GM18867 (cell line): ENCODE results near the gene CYP26B1.
A peak's percentile ranks its signal among the peaks of the same experiment; 100 is the strongest.

Experiments used
- ATAC-seq: cut with Tn5 transposase; IDR thresholded peaks from one replicate; pipeline ENCODE4 v1.9.1; 2021; ENCODE audit warnings: mild to moderate bottlenecking, moderate library complexity; ENCODE audit not compliant: unreplicated experiment

Gene CYP26B1

DNA sequence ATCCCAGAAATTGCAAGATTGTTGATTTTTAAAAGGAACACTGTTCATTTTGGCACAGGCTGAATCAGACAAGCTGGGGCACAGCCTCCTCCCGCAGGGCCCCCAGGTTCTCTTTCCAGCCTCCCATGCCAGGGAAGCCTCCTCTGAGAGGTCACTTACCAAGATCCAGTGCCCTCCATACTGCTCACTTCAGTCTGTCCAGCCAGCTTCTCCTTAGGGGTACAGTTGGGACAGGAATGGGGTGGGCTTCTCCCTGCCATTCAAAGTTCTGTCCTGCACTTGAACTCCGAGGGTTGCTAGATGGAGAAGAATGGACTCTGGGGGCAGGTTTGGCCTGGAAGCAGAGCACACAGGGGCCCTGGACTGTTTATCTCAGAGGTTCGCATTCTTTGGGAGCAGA lies 7.5 kb upstream of the CYP26B1 start:
- ATAC-seq = no peak

DNA sequence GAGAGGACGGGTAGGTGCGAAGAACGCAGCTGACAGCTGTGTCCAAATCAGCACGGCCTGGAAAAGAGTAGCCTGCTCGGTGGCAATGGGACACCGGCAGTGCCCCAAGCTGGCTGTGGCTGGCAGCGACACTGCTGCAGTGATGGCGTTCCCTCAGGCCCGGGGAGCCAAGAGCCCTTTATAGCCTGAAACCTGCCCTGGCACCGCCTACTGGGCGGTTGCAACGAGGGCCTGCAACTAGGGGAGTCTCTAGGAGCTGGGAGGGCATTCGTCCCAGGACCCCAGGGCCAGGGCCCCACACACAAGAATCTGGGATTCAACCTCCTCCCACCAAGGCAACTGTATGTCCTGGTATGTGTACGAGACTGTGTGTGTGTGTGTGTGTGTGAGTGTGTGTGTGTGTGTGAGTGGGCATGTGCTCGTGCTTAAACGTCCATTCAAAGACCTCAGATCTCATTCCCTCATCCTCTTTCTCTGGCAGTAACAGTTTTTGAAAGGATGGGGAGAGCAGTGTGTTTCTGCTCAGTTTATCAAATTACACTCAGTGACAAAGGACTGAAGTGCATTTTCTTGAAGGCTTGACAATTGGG lies 6.8 kb upstream of the CYP26B1 start:
- ATAC-seq = no peak

DNA sequence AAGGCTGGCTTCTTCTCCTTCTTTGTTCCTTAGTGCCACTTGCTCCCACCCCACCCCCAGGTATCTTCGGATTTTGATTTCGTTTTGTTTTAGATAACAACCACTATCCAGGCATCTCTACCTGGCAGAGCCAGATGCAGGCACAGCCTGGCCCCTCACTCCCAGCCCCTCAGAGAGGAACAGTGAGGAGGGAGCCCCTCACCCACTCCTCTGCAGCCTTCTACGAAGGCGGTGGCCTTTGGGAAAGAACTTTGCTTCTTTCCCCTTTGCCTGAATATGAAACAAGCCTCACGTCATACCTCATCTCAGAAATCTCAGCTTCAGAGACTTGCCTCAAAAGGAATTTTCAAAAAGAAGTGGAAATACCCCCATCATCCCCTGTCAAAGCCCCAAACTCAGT lies 6.3 kb upstream of the CYP26B1 start:
- ATAC-seq = no peak

DNA sequence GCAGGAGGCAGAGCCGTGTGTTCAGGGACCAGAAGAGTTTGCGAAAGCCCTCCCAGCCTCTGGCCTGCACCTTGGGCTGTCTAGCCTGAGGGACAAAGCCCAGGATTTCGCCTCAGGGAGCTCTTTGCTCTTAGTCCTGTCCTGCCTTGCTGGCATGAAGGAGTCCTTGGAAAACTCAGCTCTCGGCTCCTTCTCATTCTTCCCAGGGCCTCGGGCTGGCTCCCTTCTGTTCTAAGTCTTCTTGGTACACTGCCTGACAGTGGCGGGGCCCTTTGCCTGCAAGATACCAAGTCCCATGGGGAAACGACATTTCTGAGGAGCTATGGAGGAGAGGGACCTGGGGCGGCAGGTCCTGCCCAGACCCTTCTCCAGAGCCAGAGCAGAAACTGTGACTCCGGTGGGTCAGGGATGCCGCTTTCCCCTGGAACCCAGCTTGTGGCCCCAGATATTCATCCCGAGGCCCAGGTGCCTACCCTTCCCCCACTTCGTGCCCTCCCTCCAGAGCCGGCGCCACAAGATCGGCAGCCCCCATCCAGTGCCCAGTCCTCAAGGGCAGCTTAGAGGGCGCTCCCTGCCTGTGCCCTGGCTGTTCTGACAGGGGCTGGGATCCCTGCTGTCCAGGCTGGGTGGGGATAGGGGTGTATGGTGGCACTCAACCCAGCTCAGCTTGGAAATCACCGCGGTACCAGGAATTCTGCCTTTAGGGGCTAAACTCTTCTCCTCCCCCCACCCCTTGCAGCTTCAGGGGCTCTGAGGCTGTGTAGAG lies 5.5 kb upstream of the CYP26B1 start:
- ATAC-seq = no peak

DNA sequence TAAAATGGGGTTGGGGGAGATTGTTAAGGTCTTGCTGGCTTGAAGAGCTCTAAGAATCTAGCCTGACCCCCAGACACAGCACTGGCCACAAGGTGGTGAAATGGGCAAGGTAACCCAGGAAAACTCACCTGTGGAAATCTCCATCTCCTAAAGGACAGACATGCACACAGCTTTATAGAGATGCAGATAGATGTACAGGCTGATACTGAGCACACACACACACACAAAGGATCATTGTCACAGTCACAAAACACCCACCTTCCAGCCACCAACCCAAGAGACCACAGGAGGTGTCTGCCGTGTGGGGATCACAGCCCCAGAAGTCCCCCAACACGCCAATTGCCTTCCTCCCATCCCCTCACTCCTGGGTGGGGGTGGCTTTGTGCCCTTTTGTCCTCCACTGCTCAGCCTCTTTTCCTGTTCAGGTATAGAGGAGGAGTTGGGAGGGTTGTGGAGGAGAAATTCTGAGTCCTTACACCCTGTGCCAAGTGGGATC lies 3.2 kb upstream of the CYP26B1 start:
- ATAC-seq = no peak

DNA sequence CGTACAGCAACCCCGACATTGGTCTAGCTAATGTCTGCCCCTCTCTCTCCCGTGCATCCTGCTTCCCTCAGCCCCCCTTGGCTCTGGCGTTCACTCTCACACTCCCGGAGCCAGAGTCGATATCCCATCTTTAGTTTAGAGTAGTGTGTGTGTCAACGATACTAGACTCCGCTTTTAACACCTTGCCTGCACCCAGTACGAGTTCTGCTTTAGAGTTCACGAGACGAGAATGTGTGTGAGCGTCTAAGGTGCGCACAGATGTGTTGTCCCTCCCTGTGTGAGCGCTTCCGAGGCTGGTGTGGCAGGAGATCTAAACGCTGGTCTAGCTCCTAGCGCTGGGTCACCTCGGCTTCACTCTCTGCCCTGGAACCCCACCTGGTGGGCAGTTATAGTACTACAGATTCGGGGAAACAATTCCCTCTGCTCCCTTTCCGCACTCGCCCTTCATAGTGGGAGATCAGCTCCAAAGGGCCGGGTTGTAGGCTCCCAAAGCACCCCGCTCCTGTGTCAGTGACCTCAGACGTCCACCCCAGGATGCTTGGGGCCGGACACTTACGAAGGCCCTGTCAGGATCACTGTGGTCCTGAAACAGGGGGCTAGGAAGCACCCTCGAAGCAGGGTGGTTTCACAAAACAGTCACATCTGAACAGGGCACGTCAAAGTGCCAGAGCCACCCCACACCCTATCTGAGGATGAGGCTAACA lies 2.6 kb upstream of the CYP26B1 start:
- peak; percentile 89 for ATAC-seq

DNA sequence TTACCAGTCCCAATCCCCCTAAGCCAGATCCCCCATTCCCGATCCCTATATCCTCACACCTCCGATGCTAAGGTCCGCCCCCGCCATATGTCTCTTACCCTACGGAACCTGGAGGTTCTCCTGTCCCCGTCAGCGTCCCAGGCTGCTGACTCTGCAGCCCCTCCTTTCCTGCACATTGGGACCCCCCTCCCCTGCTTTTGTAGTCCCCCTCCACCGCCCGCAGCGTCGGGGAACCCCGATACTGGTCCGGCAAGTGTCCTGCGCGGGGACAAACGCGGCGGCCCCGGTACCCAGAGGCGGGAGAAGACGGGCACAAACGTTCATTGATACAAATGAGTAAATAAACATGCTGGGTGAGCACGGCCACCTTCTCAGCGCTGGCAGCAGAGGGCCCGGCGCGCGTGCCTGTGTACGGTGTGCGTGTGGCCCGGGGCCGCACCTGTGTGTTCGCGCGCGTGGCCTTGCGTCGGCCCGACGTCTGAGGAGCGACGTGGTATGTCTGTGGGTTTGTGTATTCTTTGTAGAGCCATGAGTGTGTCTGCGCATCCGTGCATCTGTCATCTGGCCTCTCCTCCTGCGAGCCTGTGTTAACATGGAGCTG lies 2.0 kb upstream of the CYP26B1 start:
- ATAC-seq = no peak

DNA sequence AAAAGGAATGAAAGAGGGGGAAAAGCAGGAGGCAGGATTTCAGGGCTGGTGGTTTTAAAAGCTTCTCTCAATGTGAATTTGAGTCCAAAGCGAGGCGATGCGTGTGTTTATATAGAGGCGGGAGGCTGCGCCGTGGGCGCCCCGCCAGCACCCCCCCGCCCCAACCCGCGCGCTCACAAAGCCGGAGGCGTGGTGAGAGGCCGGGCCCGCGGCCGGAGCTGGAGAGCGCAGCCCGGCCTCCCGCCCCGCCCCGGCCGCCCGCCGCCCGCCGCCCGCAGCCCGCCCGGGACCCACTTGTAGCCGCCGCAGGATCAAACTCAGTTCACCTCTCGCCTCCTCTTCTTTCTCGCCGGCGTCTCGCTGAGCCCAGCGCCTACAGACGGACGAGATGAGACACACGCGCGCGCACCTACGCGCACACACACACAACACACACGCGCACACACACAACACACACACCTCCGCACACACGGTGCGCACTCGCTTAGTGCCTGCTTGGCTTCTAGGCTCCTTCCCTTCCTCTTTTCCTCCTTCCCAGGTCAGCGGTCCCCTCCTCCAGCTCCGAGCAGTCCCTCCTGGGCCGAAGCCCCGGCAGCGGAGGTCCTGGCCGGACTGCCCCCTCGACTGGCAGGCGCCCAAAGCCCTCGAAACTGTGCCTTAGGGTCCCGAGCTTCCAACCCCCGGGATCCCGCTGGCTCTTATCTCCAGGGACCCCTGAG lies 1.3 kb upstream of the CYP26B1 start:
- no peak for ATAC-seq

DNA sequence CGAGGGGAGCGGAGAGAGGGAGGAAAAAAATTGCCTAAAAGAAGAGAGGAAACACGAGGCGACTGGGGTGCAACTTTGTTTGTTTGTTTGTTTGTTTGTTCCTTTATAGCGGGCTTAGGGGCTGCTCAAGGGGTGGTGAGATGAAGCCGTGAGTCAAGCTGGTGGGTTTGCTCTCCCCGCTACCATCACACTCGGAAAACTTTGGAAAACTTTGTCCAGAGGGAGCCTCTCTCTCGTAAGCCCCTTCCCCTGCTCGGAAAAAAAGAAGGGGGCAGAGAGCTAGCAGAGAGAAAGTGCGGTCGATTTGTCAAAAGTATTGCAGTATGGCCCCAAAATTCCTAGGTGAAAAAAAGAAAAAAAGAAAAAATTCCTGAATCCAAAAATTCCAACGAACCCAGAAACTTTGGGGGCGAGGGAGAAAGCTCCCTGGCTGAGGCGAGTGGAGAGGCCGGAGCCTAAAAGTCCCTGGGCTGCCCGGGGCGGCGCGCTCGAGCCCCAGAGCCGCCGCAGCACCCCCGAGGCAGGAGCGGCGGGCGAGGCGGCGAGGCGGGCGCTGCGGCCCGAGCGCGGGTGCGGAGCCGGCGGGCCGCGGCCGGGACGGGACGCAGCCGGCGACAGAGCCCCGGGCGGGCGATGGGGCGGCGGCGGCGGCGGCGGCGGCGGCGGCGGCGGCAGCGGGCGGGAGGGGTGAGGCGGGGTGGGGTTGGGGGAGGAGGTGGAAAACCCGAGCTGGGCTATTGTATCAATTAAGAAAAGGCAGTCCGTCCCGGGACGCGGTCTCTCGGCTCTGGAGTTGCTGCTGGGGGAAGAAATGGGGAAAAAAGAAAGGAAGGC lies 558 bp upstream of the CYP26B1 start:
- no peak for ATAC-seq

DNA sequence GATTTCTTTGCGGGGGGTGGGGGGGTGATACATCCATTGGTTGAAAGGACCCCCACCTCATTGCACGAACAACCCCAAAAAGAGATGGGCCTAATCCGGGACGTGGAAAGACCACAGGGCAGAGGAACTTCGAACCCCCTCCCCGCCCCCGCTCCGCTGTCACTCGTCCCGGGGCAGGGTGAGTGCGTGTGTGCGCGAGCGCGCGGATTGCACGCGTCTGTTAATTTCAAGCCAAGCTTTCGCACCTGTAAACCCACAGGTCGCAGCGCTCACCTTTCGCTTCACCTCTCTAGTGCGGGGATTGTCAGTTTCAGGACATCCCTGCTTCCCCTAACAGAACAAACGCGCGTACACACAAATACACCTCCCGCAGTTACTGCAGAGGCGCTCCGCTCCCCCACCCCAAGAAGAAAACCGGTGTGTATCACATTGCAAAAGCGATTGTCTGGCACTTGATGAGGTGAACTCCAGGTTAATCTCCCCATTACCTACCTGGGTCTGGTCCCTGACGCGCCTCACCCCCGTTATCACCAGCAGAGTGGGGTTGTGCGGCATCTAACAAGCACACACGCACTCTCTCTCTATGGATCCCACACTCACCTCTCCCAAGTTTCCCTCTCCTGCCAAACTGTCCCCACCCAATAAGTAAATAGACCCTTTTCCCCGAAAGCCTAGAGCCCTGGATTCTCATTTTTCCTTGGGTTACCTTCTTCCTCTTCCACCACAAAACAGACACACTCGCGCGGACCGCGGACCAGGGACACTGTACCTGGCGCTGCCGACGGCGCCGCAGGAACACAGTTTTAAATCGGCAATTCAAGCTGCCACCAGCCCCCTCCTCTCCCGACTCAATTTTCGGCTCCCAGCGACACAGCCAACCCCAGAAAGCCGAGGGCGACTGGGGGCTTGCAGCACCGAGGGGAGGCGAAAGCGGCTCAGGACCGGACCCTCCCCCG lies 1.0 kb downstream of the CYP26B1 start:
- no peak for ATAC-seq

DNA sequence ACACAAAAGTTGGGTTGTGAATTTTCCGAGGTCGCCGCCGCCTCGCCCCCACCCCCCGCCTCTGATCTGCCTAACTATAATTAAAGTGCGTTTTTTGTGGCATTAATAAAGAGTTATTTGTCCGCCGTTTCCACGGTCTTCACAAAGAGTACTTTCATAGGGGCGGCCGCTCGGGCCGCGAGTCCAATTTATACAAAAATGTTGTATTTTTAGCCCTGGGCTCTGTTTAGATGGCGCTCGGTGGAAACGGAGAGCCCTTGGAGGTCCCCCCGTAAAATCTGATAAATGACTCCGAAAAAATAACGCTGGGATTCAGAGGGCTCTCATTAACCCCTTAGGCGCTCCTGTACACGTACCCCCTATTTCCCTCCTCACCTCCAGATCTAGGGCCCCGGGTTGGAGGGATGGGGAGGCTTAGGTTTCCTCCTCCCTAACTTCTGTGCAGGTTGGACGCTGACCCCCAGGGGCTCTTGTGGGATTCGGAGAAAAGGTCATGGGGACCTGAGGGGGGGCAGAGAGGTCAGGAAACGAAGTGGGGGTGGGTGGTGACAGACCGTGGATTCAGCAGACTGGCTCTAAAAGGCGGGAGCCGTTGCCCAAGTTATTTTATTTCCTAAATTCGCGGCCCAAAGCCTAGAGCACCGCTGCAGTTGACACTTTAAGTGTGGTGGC lies 1.9 kb downstream of the CYP26B1 start:
- no peak for ATAC-seq

DNA sequence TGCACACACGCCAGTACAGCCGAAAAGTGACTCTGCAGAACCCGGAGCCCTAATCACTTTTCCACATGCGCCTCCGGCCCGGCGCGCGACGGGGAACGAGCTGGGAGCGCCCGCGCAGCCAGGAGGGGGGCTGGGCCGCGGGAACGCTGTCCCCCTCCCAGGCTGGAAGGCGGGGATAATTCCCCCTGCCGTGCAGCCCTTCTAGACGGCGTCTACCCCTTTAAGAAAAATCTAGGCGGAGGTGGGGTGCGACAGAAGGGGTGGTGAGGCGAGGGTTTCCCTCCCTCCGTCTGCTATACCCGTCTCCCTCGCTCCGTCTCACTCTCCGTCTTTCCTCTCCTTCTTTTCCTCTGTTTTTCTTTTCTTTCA lies 2.4 kb downstream of the CYP26B1 start:
- ATAC-seq = no peak

DNA sequence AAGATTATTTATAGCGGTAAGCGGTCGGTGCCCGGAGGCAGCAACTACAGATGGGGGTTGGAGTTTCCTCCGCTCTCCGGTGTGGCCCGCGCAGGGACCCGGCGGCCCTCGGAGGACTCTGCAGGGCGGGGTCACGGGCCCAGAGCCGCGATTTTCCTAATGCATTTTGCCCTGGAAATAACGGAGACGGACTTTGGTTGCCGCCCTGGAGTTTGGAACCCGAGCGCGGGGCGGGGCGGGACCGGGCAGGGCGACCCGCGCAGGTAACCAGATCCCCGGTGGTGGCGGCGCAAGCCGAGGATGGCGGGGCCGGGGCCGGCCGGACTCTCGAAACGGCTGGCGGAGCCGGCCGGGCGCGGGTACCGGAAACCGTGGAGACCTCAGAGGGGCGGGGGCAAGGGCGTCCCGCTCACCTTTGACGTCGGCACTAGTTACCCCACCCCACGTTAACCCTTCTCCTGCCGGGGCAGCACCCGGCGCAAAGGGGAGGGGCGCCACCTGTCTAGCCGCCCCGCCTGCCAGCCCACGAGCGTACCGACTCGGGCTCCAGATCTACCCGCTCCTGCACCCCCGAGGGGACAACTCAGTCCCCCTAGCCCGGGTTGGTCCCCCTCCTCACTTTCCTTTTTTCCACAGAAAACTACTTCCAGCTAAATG lies 2.9 kb downstream of the CYP26B1 start:
- no peak for ATAC-seq

DNA sequence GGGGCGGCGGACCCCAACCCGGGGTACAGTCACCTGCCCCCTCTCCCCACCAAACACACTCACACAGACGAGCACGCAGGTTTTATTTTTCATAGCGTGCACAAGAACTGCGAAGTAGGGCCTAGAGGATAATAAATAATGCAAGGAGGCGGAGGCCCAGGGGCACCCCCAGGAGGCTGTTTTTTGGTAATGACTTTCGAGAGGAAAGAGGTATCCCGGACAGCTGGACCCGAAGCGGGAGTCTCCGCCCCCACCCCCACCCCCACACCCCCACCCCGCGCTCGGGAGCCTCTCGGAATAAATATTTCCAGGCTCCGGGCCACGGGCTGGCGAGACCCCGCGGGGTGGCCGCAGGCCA lies 3.4 kb downstream of the CYP26B1 start:
- ATAC-seq = no peak

DNA sequence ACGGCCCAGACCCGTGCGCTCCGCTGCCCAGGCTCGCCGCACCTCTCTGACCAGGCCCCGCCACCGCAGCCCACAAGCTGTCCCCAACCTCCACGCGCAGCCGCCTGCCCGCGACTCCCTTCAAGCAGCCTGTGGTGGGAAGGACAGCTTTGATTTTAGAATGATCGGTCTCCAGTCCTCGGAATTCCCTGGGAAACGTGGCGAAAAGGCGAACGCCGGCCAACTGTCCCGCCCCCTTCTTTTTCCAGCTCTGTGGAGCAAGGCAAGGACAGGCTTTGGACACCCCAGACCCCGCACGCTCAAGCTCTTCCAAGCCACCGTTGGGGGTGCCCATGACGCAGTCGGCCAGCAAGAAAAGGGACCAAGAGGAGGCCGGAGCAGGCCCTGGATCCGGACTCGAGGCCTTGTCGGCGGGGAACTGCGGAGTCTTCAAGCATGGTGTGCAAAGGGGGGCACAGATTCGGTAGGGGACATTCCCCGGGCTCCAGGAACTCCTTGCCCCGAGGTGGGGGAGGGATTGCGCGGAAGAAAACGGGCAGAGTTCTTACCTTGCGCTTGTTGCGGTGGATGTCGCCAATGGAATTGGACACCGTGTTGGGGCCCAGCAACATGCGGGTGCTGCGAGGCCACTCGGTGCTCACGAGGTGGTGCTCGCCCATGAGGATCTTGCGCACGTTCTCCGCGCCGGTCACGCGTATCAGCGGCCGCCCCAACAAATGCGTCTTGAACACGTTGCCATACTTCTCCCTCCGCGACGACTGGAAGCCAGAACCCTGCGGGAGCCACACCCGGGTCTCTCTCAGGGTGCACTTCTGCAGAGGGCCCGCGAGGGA lies 4.0 kb downstream of the CYP26B1 start:
- no peak for ATAC-seq

DNA sequence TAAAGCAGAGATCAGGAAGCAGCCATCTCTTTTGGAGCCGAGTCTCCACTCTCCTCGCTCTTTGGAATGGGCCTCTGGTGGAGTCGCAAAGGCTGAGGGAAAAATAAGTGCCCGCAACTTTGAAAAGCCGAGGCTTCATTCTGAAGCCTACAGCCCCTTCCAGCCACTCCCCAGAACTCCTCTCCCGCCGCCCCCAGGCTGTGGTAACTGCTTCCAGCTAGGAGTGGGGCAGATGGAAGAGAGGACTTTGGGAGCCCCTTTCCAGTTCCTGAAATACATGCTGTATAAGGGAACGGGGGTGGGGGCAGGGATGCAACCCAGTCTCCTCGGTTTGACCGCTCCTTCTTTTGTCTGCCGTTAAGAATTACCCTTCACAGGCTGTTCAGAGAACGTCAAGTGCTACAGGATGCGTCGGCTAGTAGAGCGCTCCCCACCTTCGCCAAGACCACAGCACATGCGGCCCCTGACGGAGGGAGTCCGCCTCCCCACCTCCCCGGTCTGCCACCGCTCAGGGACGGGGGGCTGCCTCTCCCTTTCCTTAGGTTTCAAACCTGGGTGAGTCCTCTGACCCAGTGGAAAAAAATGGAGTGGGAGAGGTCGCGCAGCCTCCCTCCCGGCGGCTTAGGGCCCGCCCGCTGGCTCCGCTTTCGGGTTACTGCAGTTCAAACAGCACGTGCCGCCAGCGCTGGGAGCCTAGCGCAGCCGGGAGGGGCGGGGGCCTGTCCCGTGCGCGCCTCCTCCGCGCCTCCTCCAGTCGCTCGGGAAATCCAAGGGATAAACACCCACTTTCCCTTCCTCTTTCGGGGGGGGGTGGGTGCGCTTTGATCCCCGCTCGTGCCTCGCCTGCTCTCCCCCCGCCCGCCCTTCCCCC lies 4.9 kb downstream of the CYP26B1 start:
- no peak for ATAC-seq
